B cell (primary cell): ENCODE results near the gene FAXC.

Experiments used
- CTCF ChIP-seq: fragments of 200-600 bp; IDR thresholded peaks from one replicate; pipeline ENCODE4 v1.8.0; 2022; ENCODE audit warnings: antibody characterized with exemption, mild to moderate bottlenecking
- EZH2 ChIP-seq: IDR thresholded peaks from 2 replicates; pipeline ENCODE4 v1.6.1; 2012; ENCODE audit warnings: borderline replicate concordance, low read depth, mild to moderate bottlenecking, moderate library complexity, low read length; ENCODE audit not compliant: insufficient read depth, poor library complexity, severe bottlenecking

- no peak for TF ChIP-seq CTCF
- no peak for TF ChIP-seq EZH2
Observed at GRCh38 chr6:99359800-99360199, 10.3 kb upstream of the FAXC start.
